Lower leg skin (tissue), 4 donors: ENCODE data around the gene ISOC2. TPM values are rescaled to one million over a fixed set of nuclear protein-coding genes. Genes with fewer than 3 reads are reported as not detected.
A peak's percentile ranks its signal among the peaks of the same experiment; 100 is the strongest.

Source experiments
- DNase-seq, 2 donors: peaks; one replicate each; pipeline ENCODE4 v3.0.0-alpha.2; 2019; ENCODE audit warnings: low spot score in 2 of 2
- H3K4me3 ChIP-seq: fragments of 200-600 bp; sonication (generic); 2 replicates; pipeline ENCODE4 v1.5.1; 2017; ENCODE audit warnings: mild to moderate bottlenecking, low read depth; ENCODE audit not compliant: poor library complexity, severe bottlenecking
- CTCF ChIP-seq, 3 donors: fragments of 450-650 bp; IDR thresholded peaks; one replicate each; pipeline ENCODE4 v1.5.1; 2016; ENCODE audit warnings: antibody characterized with exemption in 3 of 3, mild to moderate bottlenecking in 3 of 3, moderate library complexity in 2 of 3
- POLR2A ChIP-seq, 2 donors: fragments of 450-650 bp; IDR thresholded peaks; one replicate each; pipeline ENCODE4 v1.6.1; 2016 to 2017; ENCODE audit warnings: antibody characterized with exemption in 2 of 2, mild to moderate bottlenecking in 1 of 2, moderate library complexity in 1 of 2
- WGBS, 2 donors: methylation state at CpG; one replicate each; pipeline ENCODE4 v1.1.5; 2018; 5-methylcytosine and 5-hydroxymethylcytosine counted together
- intact Hi-C: fragments of 100-400 bp; cut with DNase I; formaldehyde crosslinking; loops from one replicate; pipeline ENCODE4 v1.15.0; 2023; ENCODE audit warnings: low total_unique reads
- total RNA-seq, 4 donors: library from RNA; depleted of rRNA; stranded (reverse); fragments of >200 nt; gene quantifications; one replicate each; pipeline ENCODE4 v1.1.0, GENCODE V29; 2016

ISOC2 gene
- total RNA-seq, 4 donors from 2014 or later: 31.0 to 73.1 (median 66.4) TPM

GRCh38 chr19:55460670-55461258 lies 678 bp downstream of the ISOC2 start:
- no peak for TF ChIP-seq POLR2A (IDR thresholded peaks at IDR 0.05)
- no peak for TF ChIP-seq CTCF (IDR thresholded peaks at IDR 0.05)
- peak; percentile 85 to 97 for DNase-seq
- H3K4me3 ChIP-seq: peak overlapping the region; percentile 55
- 4 to 5% methylated on average over 23 to 24 of the region's 24 CpGs for WGBS, 2 donors
- intact Hi-C loops: no loop called here

- H3K4me3 ChIP-seq: no peak overlapping the region
- no peak for DNase-seq
- TF ChIP-seq POLR2A (IDR thresholded peaks at IDR 0.05) (no peak), CTCF (IDR thresholded peaks at IDR 0.05) (no peak)
- intact Hi-C loops: no loop called here
- 17 to 23% methylated on average over 16 of the region's 16 CpGs for WGBS, 2 donors
Observed at GRCh38 chr19:55459950-55460657, 1.3 kb downstream of the ISOC2 start.

DNA sequence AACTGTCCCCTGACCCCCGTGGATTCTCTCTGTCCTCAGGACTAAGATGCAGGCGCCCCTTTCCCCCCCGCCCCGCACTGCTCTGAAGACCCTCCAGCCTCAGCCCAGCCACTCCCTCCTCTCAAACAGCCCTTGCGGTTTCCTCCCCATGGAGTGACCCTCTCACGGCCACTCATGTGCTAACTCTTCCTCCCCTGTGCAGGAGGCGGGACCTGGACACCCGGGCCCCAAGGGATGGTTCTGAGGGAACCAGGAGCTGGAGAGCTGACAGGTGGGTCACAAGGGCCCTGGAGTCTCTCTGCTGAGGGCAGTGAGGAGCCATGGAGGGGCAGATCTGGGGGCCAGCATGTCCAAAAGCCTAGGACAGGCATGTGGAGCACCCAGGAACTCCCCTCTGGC lies 1.9 kb downstream of the ISOC2 start:
- no peak for TF ChIP-seq POLR2A (IDR thresholded peaks at IDR 0.05)
- TF ChIP-seq CTCF (IDR thresholded peaks at IDR 0.05): no peak
- DNase-seq: no peak
- no peak overlapping the region for H3K4me3 ChIP-seq
- 62% methylated on average over 8 of the region's 8 CpGs for WGBS, 2 donors
- intact Hi-C loops: no loop called here

DNA sequence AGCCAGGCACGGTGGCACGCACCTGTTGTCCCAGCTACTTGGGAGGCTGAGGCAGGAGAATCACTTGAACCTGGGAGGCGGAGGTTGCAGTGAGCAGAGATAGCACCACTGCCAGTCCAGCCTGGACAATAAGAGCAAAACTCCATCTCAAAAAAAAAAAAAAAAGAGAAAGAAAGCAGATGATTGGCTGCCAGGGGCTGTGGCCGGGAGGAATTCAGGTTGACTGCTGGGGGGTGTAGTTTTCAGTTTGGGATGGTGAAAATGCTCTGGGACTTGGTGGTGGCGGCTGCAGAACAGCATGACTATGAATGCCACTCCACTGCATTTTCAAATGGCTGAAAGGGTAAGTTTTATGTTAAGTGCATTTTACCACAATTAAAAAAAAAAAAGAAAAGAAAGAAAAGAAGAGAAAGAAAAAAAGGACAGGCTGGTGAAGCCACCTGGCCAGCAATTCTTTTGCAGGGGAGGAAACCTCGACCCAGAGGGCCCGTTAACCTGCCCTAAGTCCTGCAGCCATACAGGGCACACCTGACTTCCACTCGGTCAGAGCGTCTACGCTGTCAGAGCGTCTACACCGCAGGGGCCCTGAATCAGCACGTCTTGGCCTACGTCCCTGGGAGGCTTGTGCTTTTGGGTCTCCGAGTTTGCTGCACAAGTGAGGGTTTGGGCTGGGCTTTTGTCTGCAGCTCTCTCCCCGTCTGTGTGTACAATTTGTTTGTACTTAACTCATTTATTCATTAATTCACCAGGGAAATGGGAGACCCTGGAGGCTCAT lies 3.6 kb downstream of the ISOC2 start:
- intact Hi-C loops: no loop called here
- DNase-seq: no peak
- 79 to 86% methylated on average over 16 of the region's 16 CpGs for WGBS, 2 donors
- TF ChIP-seq POLR2A (IDR thresholded peaks at IDR 0.05) (no peak), CTCF (IDR thresholded peaks at IDR 0.05) (no peak)
- no peak overlapping the region for H3K4me3 ChIP-seq

DNA sequence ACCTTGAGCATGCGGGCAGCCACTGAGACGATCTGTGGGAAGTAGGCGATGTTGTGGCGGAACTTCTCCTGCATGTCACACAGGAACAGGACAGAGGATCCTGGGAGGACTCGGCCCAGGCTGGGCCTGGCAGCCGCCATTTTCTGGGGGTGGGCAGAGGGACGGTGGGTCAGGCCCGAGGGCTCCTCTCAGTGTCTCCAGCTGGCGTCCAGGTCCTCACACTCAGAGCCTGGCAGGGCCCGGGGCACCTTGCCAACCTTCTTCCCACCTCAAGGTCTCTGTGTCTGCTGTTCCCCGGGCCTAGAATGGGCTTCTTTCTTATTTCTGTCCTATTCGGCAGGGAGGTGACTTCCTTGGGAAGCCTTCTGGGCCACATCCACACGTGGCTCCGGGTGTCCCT lies 5.1 kb downstream of the ISOC2 start:
- intact Hi-C loops: no loop called here
- no peak overlapping the region for H3K4me3 ChIP-seq
- DNase-seq: no peak
- WGBS, 2 donors: 88 to 89% methylated on average over 13 to 14 of the region's 14 CpGs
- TF ChIP-seq POLR2A (IDR thresholded peaks at IDR 0.05) (no peak), CTCF (IDR thresholded peaks at IDR 0.05) (no peak)
